Mesodermal cell (in vitro differentiated cells): ENCODE data around the gene LAMTOR2.

ENCODE experiments used
- H3K27ac ChIP-seq: 2 replicates; pipeline ENCODE4 v1.7.0; 2013; ENCODE audit warnings: mild to moderate bottlenecking, low read depth, low read length, moderate library complexity; ENCODE audit not compliant: severe bottlenecking
- H3K36me3 ChIP-seq: 2 replicates; pipeline ENCODE4 v1.7.1; 2013; ENCODE audit warnings: mild to moderate bottlenecking, low read length, moderate library complexity; ENCODE audit not compliant: control insufficient read depth, insufficient read depth
- H3K4me1 ChIP-seq: one replicate; pipeline ENCODE4 v1.7.1; 2013; ENCODE audit warnings: mild to moderate bottlenecking, low read length; ENCODE audit not compliant: insufficient read depth, control insufficient read depth, poor library complexity, severe bottlenecking
- H3K4me3 ChIP-seq: 2 replicates; pipeline ENCODE4 v1.7.0; 2013; ENCODE audit warnings: low read length, control low read depth, mild to moderate bottlenecking; ENCODE audit not compliant: insufficient read depth, poor library complexity, severe bottlenecking; ENCODE audit errors: extremely low read depth
- H3K9me3 ChIP-seq: 2 replicates; pipeline ENCODE4 v1.7.1; 2013; ENCODE audit warnings: mild to moderate bottlenecking, low read length, moderate library complexity; ENCODE audit not compliant: control insufficient read depth
- WGBS, 2 experiments: methylation state at CpG; one replicate each; pipeline ENCODE4 v1.1.5; 2013; ENCODE audit warnings: missing lambda C conversion rate in 2 of 2; ENCODE audit not compliant: insufficient coverage in 2 of 2; 5-methylcytosine and 5-hydroxymethylcytosine counted together

LAMTOR2 gene

DNA sequence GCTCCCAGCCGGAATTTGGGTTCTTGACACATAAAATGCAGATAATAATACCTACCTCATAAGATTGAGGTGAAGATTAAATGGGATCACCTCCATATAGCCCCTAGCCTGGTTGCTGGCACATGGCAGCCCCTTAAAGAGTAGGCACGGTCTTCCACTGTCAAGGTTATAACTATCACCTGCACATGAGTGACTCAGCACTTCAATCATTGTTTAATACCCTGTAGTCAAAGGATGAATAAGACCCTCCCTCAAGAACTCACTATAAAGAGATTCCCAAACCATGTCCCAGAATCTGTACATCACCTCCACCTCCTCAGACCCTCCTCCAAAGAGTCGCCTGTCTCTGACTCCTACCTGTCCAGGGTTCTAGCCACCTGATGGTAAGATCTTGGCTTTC is 53.5 kb downstream of the LAMTOR2 start:
- Histone ChIP-seq H3K27ac (no peak overlapping the region), H3K4me1 (peaks cover 44% of the 10 kb centered on the region), H3K4me3 (no peak overlapping the region), H3K36me3 (peaks cover 4% of the 10 kb centered on the region), H3K9me3 (no peaks in the 10 kb centered on the region)
- WGBS, 2 experiments: 94 to 97% methylated on average over 2 to 3 of the region's 3 CpGs
